NCI-H82 treated with DMSO at 0.1 percent for 48 hours (cell line): ENCODE data around the gene SPTBN5.
"Not testable (repeated sequence)": the region's sequence is repeated elsewhere in the genome, so short reads cannot be mapped to it uniquely, and the experiment has no call there.

ENCODE experiments used
- DNase-seq: peaks from one replicate; lab custom pipeline; 2025; ENCODE audit not compliant: unreplicated experiment; lab: John Stamatoyannopoulos, UW

SPTBN5 gene

GRCh38 chr15:41849204-41849603, 44.6 kb downstream of the SPTBN5 start:
- DNase-seq: no peak

GRCh38 chr15:41848631-41849030, 45.2 kb downstream of the SPTBN5 start:
- no peak for DNase-seq

GRCh38 chr15:41847981-41848380, 45.9 kb downstream of the SPTBN5 start:
- no peak for DNase-seq

GRCh38 chr15:41847206-41847605, 46.6 kb downstream of the SPTBN5 start:
- DNase-seq: no peak

- no peak for DNase-seq
Observed at GRCh38 chr15:41844814-41845213, 49.0 kb downstream of the SPTBN5 start.

GRCh38 chr15:41843571-41843970, 50.3 kb downstream of the SPTBN5 start:
- DNase-seq: no peak

- DNase-seq: no peak
Observed at GRCh38 chr15:41842229-41842628, 51.6 kb downstream of the SPTBN5 start.

GRCh38 chr15:41841131-41841530, 52.7 kb downstream of the SPTBN5 start:
- no peak for DNase-seq

- DNase-seq: no peak
Observed at GRCh38 chr15:41840673-41841072, 53.2 kb downstream of the SPTBN5 start.

GRCh38 chr15:41839781-41840491, 53.9 kb downstream of the SPTBN5 start:
- no peak for DNase-seq

GRCh38 chr15:41838400-41838897, 55.4 kb downstream of the SPTBN5 start, which contains the start of gene PLA2G4B:
Gene PLA2G4B (plus strand): TSS chr15:41838847. CDS start chr15:41838914, 67 bp downstream.
- DNase-seq: no peak

- DNase-seq: no peak
Observed at GRCh38 chr15:41836713-41837454, 57.0 kb downstream of the SPTBN5 start.

GRCh38 chr15:41836073-41836472, 57.8 kb downstream of the SPTBN5 start:
- DNase-seq: no peak

GRCh38 chr15:41834096-41834495, 59.8 kb downstream of the SPTBN5 start:
- DNase-seq: no peak

- DNase-seq: no peak
Observed at GRCh38 chr15:41832875-41833274, 61.0 kb downstream of the SPTBN5 start.

- DNase-seq: no peak
Observed at GRCh38 chr15:41832208-41832607, 61.6 kb downstream of the SPTBN5 start.

GRCh38 chr15:41831291-41831690, 62.6 kb downstream of the SPTBN5 start:
- DNase-seq: not testable (repeated sequence)

- DNase-seq: no peak
Observed at GRCh38 chr15:41829959-41830646, 63.8 kb downstream of the SPTBN5 start.

GRCh38 chr15:41828807-41829141, 65.1 kb downstream of the SPTBN5 start:
- DNase-seq: no peak

- DNase-seq: peak; percentile 51
Observed at GRCh38 chr15:41827880-41828806, 65.7 kb downstream of the SPTBN5 start, which contains the start of gene JMJD7. Gene JMJD7 (plus strand): TSS chr15:41828092. CDS start chr15:41828125, 33 bp downstream.
